NB4 (cell line): ENCODE results near the gene MIOX.

Experiments
- DNase-seq: peaks from one replicate; pipeline ENCODE4 v3.0.0; 2010; ENCODE audit warnings: low read depth
- H3K4me3 ChIP-seq: one replicate; pipeline ENCODE4 v1.5.1; 2011; ENCODE audit warnings: mild to moderate bottlenecking, low read depth, low read length, moderate library complexity
- CTCF ChIP-seq: IDR thresholded peaks from one replicate; pipeline ENCODE4 v1.5.1; 2012; ENCODE audit warnings: low read depth, low read length
- MAX ChIP-seq: IDR thresholded peaks from 2 replicates; pipeline ENCODE4 v1.6.1; 2011; ENCODE audit warnings: low read depth, low read length
- MYC ChIP-seq: IDR thresholded peaks from 2 replicates; pipeline ENCODE4 v1.6.1; 2011; ENCODE audit warnings: low read depth, low read length
- POLR2A ChIP-seq: IDR thresholded peaks from 2 replicates; pipeline ENCODE4 v1.6.1; 2011; ENCODE audit warnings: mild to moderate bottlenecking; ENCODE audit not compliant: insufficient read length; ENCODE audit errors: extremely low read depth

The MIOX gene

DNA sequence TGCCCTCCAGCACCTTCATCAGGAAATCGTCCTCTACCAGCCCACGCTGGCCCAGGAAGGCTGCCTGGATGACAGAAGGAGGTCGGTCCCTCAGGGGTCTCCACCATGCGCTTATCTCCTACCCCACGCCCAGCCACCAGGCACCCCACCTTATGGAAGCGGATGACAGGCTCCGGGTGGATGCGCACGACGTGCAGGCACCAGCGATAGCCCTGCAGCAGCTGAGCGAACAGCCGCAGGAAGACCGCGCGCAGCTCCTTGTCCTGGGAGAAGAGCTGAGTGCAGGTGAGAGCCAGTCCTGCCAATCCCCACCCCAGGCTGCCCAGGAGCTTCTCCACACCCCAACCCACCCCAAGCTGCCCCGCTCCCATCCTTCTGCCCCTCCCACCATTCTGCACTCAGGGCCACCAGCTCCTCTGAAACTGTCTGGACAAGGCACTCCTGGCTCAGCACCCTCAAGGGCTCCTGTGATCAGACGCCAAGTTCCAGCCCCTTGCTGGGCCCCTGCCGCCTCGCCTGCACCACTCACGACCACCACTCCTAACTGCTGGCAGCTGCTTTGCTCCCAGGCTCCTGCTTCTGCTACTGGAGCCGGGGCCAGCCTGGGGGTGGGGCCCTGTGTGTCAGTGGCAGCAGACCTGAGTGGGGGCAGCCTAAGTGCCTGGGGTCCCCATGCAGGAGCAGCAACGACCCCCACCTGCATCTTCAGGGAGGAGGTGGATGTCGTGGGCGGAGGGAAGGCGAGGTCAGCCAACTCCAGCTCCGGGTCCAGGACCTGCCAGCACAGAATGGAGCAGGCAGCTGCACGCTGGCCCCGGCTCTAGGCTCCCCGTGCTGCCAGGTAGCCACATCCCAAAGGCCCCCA, 21.4 kb upstream of the MIOX start:
- no peak for DNase-seq
- no peak overlapping the region for H3K4me3 ChIP-seq
- TF ChIP-seq MYC (no peak), POLR2A (no peak), MAX (no peak), CTCF (no peak)

DNA sequence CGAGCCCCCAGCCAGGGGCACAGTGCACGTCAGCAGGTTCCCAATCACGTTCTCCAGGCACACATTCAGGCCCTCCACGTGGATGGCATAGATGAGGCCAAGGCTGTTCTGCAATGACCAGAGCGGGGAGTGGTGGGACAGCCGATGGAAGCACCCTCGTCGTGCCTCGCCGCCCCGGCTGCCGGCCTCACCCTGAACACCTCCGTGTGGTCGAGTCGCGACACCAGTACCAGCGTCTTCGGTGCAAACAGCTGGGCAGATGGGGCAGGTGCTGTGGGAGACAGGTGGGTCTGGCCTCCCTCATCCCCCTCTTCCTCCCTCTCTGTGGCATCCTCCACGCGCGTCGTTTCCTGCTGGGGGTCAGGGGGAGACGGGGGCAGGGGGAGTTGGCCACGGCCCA, 19.3 kb upstream of the MIOX start:
- no peak overlapping the region for H3K4me3 ChIP-seq
- no peak for TF ChIP-seq POLR2A
- TF ChIP-seq CTCF: no peak
- no peak for TF ChIP-seq MAX
- no peak for TF ChIP-seq MYC
- no peak for DNase-seq

- no peak for DNase-seq
- TF ChIP-seq MAX: no peak
- no peak for TF ChIP-seq MYC
- no peak for TF ChIP-seq CTCF
- no peak for TF ChIP-seq POLR2A
- H3K4me3 ChIP-seq: no peak overlapping the region
Measured at GRCh38 chr22:50467773-50468440, 18.8 kb upstream of the MIOX start.

- DNase-seq: no peak
- no peak overlapping the region for H3K4me3 ChIP-seq
- TF ChIP-seq MAX: no peak
- TF ChIP-seq MYC: no peak
- TF ChIP-seq CTCF: no peak
Measured at GRCh38 chr22:50468626-50469025, 18.0 kb upstream of the MIOX start.

GRCh38 chr22:50469377-50470305, 17.0 kb upstream of the MIOX start:
- DNase-seq: peak; percentile 99
- peak; percentile 32; the same call in 1 of the 2 replicates for TF ChIP-seq MAX
- TF ChIP-seq MYC: peak; percentile 54; the same call in 1 of the 2 replicates
- peak; percentile 7 for TF ChIP-seq CTCF
- TF ChIP-seq POLR2A: no peak

More at GRCh38 chr22:50469377-50470305, 17.0 kb upstream of the MIOX start:
- peak overlapping the region; percentile 25 for H3K4me3 ChIP-seq
